ENCODE data around the gene MRPL23.

Gene MRPL23

GRCh38 chr11:1917523-1918435 is 29.4 kb upstream of the MRPL23 start:
- H3K9me3 Mint-ChIP-seq = no peaks in the 10 kb centered on the region
- H3K36me3 Mint-ChIP-seq (ENCODE audit: low read depth) = peaks cover 3% of the 10 kb centered on the region
- no peak overlapping the region for H3K4me3 Mint-ChIP-seq
- DNase-seq (ENCODE audit: low spot score) = no peak
- no peak overlapping the region for H3K27ac Mint-ChIP-seq
- peaks cover 1% of the 10 kb centered on the region for H3K27me3 Mint-ChIP-seq (ENCODE audit: low read depth)
- H3K4me1 Mint-ChIP-seq (ENCODE audit: low read depth) = peaks cover 5% of the 10 kb centered on the region

- Mint-ChIP-seq H3K4me3 (no peak overlapping the region), H3K36me3 (ENCODE audit: low read depth) (peaks cover 3% of the 10 kb centered on the region), H3K27ac (no peak overlapping the region), H3K9me3 (no peaks in the 10 kb centered on the region), H3K27me3 (ENCODE audit: low read depth) (no peaks in the 10 kb centered on the region), H3K4me1 (ENCODE audit: low read depth) (peaks cover 6% of the 10 kb centered on the region)
- DNase-seq (ENCODE audit: low spot score) = no peak
Observed at GRCh38 chr11:1918436-1919315, 28.5 kb upstream of the MRPL23 start.

DNA sequence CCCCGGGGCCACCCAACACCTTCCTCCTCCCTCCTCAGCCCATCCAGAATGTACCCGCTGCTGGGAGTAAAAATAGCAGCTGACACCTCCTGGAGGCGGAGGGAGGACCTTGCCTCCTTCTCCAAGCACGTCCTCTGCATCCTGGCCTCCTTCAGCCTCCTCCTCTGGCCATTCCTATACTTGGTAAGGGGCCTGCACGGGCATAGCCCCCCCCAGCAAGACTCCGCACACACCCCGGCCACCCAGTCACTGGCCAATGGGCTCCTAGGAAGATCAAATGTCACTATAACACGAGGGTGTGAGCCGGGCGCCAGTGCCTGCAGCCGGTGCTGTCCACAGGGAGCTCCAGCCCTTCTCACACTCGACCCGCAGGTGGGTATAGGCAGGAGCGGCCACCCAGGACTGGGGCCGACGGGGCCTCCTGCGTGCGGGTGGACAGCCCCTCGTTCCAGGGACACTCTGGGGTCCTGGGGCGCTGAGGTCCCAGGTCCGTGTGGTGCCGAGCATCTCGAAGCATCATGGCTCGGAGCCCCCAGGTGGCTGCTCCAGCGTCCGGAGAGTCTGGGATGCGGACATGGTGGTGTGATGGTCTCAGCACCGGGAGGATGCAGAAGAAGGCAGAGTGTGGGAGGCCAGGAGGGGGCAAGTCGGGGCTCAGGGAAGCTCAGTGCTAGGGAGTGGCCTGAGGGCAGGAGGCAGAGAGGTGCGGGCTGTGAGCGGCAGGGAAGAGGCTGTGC is 27.6 kb upstream of the MRPL23 start, which contains the start of gene TNNT3:
TNNT3 (plus strand) TSS at position 313 of the 737 bp plus-strand sequence. CDS start 3,172 bp downstream, outside the sequence.
- H3K9me3 Mint-ChIP-seq = no peaks in the 10 kb centered on the region
- no peak within 1 kb of the TSS for H3K27ac Mint-ChIP-seq
- no peaks in the 10 kb centered on the region for H3K27me3 Mint-ChIP-seq (ENCODE audit: low read depth)
- no peak within 1 kb of the TSS for H3K4me3 Mint-ChIP-seq
- DNase-seq (ENCODE audit: low spot score) = no peak
- peaks cover 3% of the 10 kb centered on the region for H3K36me3 Mint-ChIP-seq (ENCODE audit: low read depth)
- peaks cover 6% of the 10 kb centered on the region for H3K4me1 Mint-ChIP-seq (ENCODE audit: low read depth)

GRCh38 chr11:1920128-1920908 is 26.8 kb upstream of the MRPL23 start:
- Mint-ChIP-seq H3K27me3 (ENCODE audit: low read depth) (no peaks in the 10 kb centered on the region), H3K4me3 (no peak overlapping the region), H3K36me3 (ENCODE audit: low read depth) (peaks cover 3% of the 10 kb centered on the region), H3K9me3 (no peaks in the 10 kb centered on the region), H3K4me1 (ENCODE audit: low read depth) (peaks cover 6% of the 10 kb centered on the region), H3K27ac (no peak overlapping the region)
- no peak for DNase-seq (ENCODE audit: low spot score)

- Mint-ChIP-seq H3K4me3 (no peak overlapping the region), H3K36me3 (ENCODE audit: low read depth) (no peaks in the 10 kb centered on the region), H3K4me1 (ENCODE audit: low read depth) (peaks cover 3% of the 10 kb centered on the region), H3K27ac (no peak overlapping the region), H3K9me3 (no peaks in the 10 kb centered on the region), H3K27me3 (ENCODE audit: low read depth) (no peaks in the 10 kb centered on the region)
- DNase-seq (ENCODE audit: low spot score) = no peak
Observed at GRCh38 chr11:1920909-1921573, 26.1 kb upstream of the MRPL23 start.

- Mint-ChIP-seq H3K4me1 (ENCODE audit: low read depth) (peaks cover 3% of the 10 kb centered on the region), H3K36me3 (ENCODE audit: low read depth) (no peaks in the 10 kb centered on the region), H3K27ac (no peak overlapping the region), H3K27me3 (ENCODE audit: low read depth) (no peaks in the 10 kb centered on the region), H3K4me3 (no peak overlapping the region), H3K9me3 (no peaks in the 10 kb centered on the region)
- no peak for DNase-seq (ENCODE audit: low spot score)
Observed at GRCh38 chr11:1921574-1922141, 25.5 kb upstream of the MRPL23 start.

DNA sequence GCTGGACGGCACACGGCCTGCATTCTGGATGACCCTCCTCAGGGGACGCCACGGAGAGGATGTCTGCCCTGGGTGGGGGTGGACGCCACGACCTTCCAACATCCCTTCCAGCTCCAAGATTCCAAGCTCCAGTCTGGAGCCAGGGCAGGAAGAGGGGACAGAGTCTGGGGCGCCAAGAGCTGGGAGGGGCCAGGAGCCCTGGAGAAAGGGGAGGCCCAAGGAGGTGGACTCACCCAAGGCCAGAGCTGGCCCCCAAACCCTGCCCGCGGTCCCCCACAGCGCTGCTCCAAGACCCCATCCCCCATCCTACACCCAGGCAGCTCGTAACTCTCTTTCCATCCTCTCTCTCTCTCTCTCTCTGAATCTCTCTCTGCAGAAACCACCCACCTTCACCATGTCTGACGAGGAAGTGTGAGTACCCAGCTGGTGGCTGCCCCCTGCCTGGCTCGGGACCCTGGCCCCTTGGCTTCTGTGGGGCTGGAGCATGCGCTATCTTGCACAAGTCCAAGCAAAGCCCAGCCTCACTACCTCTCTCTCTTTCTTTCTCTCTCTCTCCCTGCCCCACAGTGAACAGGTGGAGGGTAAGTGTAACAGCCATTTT is 24.6 kb upstream of the MRPL23 start:
- Mint-ChIP-seq H3K36me3 (ENCODE audit: low read depth) (no peaks in the 10 kb centered on the region), H3K4me3 (no peak overlapping the region), H3K27ac (no peak overlapping the region), H3K27me3 (ENCODE audit: low read depth) (no peaks in the 10 kb centered on the region), H3K4me1 (ENCODE audit: low read depth) (peaks cover 3% of the 10 kb centered on the region), H3K9me3 (no peaks in the 10 kb centered on the region)
- DNase-seq (ENCODE audit: low spot score) = no peak

DNA sequence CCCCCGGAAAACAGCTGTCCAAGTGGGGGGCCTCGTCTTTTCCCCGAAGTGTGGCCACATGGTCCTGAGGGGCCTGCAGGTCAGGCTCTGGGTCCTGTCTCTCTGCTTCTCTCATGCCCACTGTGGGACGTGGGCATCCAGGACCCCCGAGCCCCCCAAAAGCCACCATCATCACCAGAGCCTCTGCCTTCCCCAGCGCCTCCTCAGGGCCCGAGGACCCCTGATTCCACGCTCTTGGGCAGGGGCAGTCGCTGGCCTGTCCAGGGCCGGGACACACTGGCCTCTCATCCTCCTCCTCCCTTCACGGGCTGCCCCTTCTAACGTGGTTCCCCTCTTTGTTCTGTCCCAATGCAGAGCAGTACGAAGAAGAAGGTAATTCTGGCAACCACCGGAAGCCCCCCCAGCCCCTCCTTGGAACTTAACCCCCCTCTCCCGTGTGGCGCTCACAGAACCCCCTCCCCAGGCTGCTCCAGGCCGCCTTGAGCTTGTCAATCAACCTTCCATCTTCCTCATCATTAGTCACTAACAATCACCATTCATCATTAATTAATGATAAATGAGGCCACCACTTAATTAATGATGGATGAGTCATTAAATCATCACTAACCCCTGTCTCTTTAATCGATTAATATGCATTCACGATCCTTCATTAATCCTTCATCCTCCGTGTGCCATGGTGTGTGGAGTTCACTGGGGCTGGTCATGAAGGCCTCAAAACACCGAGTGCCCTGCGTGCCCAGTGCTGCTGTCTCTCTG is 23.8 kb upstream of the MRPL23 start:
- Mint-ChIP-seq H3K4me1 (ENCODE audit: low read depth) (peaks cover 3% of the 10 kb centered on the region), H3K4me3 (no peak overlapping the region), H3K27me3 (ENCODE audit: low read depth) (no peaks in the 10 kb centered on the region), H3K9me3 (no peaks in the 10 kb centered on the region), H3K36me3 (ENCODE audit: low read depth) (no peaks in the 10 kb centered on the region), H3K27ac (no peak overlapping the region)
- no peak for DNase-seq (ENCODE audit: low spot score)

- Mint-ChIP-seq H3K27me3 (ENCODE audit: low read depth) (no peaks in the 10 kb centered on the region), H3K9me3 (no peaks in the 10 kb centered on the region), H3K36me3 (ENCODE audit: low read depth) (no peaks in the 10 kb centered on the region), H3K27ac (no peak overlapping the region), H3K4me1 (ENCODE audit: low read depth) (peaks cover 3% of the 10 kb centered on the region), H3K4me3 (no peak overlapping the region)
- DNase-seq (ENCODE audit: low spot score) = no peak
Observed at GRCh38 chr11:1924181-1924580, 23.0 kb upstream of the MRPL23 start.

GRCh38 chr11:1924646-1925372 is 22.3 kb upstream of the MRPL23 start:
- no peaks in the 10 kb centered on the region for H3K27me3 Mint-ChIP-seq (ENCODE audit: low read depth)
- H3K4me1 Mint-ChIP-seq (ENCODE audit: low read depth) = peaks cover 3% of the 10 kb centered on the region
- H3K27ac Mint-ChIP-seq = no peak overlapping the region
- no peak for DNase-seq (ENCODE audit: low spot score)
- no peak overlapping the region for H3K4me3 Mint-ChIP-seq
- no peaks in the 10 kb centered on the region for H3K9me3 Mint-ChIP-seq
- H3K36me3 Mint-ChIP-seq (ENCODE audit: low read depth) = no peaks in the 10 kb centered on the region

- Mint-ChIP-seq H3K27me3 (ENCODE audit: low read depth) (no peaks in the 10 kb centered on the region), H3K4me3 (no peak overlapping the region), H3K36me3 (ENCODE audit: low read depth) (no peaks in the 10 kb centered on the region), H3K9me3 (no peaks in the 10 kb centered on the region), H3K4me1 (ENCODE audit: low read depth) (peaks cover 4% of the 10 kb centered on the region), H3K27ac (no peak overlapping the region)
- no peak for DNase-seq (ENCODE audit: low spot score)
Observed at GRCh38 chr11:1925373-1926155, 21.6 kb upstream of the MRPL23 start.
